ENCODE measurements around the gene PMAIP1.
"Not testable (repeated sequence)": the region's sequence is repeated elsewhere in the genome, so short reads cannot be mapped to it uniquely, and the experiment has no call there.

The PMAIP1 gene

DNA sequence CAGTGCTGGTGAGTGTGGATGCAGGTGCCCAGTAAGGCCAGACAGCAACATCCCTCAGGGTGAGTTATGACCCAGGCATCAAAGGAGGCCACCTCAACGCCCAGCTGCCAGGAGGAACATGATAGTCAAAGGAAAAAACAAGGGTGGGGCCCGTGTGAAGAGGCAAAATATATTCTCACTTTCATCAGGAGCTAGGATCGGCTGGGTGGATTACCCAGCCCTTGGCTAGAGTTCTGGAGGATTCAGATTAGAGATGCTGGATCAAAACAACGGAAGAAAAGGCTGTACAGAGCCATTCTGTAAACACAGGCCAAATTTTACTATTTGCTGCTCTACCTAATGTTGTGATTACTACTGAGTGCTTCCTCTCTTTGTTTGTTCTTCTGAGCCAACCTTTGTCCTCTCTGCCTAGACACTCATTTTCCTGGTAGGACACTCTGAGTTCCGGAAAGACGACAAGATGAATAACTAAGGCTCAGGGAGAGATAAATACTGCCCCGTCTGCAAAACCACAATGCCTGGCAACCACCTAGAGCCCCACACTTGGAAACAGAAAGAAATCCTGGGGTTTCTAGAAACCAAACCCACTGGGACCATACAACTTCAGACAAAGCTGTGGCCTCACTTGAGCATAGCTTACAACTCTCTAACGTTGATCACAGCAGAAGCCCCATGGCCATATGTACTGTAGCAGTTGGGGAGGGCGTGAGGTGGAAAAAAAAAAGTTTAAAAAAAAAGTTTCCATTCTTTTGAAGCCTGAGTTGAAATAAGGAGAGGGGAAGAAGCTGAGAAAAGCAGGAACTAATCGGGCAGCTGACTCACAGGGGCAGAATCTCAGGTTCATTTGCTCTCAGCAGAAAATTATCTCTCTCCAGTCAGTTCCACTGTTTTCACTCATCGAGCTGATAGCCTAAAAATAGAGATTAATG, 17.8 kb upstream of the PMAIP1 start:
- H3K4me3 ChIP-seq (ENCODE audit: control insufficient read depth, low read depth, low read length), result no peak overlapping the region
- DNase-seq (ENCODE audit: low read depth), result no peak
- TF ChIP-seq, protein P1, sequence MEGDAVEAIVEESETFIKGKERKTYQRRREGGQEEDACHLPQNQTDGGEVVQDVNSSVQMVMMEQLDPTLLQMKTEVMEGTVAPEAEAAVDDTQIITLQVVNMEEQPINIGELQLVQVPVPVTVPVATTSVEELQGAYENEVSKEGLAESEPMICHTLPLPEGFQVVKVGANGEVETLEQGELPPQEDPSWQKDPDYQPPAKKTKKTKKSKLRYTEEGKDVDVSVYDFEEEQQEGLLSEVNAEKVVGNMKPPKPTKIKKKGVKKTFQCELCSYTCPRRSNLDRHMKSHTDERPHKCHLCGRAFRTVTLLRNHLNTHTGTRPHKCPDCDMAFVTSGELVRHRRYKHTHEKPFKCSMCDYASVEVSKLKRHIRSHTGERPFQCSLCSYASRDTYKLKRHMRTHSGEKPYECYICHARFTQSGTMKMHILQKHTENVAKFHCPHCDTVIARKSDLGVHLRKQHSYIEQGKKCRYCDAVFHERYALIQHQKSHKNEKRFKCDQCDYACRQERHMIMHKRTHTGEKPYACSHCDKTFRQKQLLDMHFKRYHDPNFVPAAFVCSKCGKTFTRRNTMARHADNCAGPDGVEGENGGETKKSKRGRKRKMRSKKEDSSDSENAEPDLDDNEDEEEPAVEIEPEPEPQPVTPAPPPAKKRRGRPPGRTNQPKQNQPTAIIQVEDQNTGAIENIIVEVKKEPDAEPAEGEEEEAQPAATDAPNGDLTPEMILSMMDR (IDR thresholded peaks at IDR 0.05; ENCODE audit: control insufficient read depth, insufficient read depth, low read depth, low read length, missing control alignments), result no peak

DNA sequence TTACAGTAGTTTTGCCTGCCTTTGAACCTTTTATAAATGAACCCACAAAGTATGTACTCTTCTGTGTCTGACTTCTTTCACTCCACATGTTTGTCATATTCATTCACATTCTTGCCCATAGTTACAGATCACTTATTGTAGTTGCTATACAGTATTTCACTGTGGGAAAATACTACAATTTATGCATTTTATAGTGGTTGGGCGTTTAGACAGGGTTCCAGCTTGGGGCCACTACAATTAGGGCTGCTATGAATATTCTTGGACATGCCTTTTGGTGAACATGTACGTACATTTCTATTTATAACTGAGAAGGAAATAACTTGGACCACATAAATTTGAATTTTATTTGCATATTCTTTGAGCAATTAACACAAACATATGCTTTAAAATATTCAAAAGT, 15.4 kb upstream of the PMAIP1 start:
- TF ChIP-seq, protein P1 (IDR thresholded peaks at IDR 0.05; ENCODE audit: control insufficient read depth, insufficient read depth, low read depth, low read length, missing control alignments), result no peak
- no peak for DNase-seq (ENCODE audit: low read depth)
- H3K4me3 ChIP-seq (ENCODE audit: control insufficient read depth, low read depth, low read length), result no peak overlapping the region

DNA sequence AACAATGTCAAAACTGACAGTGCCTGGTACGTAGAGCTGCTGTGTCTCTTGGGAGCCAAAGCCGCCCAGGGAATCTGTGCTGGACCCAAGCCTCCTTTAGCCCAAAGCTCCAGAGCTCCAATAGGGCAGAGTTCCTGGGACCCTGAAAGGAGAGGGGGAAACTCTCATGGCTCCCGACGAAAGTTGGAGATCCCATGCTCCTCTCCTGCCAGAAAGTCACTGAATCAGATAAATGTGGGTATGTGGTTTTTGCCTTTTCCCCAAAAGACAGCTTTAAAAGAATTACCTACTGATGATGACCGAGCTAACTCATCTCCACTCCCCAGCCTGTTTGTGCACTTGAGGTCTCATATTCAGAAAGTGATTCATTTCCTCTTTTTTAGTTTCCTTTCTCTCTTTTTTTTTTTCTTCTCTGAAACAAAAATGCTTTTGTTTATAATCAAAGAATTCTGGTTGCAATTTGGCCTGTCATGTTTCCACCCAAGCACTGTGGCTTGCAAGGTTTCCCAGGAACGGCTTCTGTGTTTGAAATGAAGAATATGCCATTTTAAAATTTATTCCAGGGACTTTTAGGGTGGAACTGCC, 14.1 kb upstream of the PMAIP1 start:
- no peak for DNase-seq (ENCODE audit: low read depth)
- H3K4me3 ChIP-seq (ENCODE audit: control insufficient read depth, low read depth, low read length), result peak overlapping the region; percentile 4

DNA sequence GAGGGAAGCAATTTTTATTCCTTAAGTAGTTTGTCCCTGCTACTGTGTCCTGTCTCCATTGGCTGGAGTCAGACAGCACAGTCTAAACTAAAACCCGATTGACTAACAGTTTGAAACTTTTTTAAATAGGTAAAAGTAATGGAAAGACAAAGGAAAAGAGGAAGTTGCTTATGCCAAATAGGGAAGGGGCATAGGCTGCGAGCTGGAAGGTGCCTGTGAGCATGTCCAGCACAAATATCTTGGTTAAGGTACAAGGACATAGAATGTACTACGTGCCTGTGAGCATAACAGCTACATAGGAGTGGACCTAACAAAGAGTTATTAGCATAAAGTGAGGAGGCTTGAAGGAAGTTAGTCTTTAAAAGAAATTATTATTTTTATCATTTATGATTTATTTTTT, 13.4 kb upstream of the PMAIP1 start:
- not testable (repeated sequence) for H3K4me3 ChIP-seq (ENCODE audit: control insufficient read depth, low read depth, low read length); DNase-seq (ENCODE audit: low read depth)

More for the DNA sequence above, 14.1 kb upstream of the PMAIP1 start:
- TF ChIP-seq, protein P1 (IDR thresholded peaks at IDR 0.05; ENCODE audit: control insufficient read depth, insufficient read depth, low read depth, low read length, missing control alignments), result no peak

DNA sequence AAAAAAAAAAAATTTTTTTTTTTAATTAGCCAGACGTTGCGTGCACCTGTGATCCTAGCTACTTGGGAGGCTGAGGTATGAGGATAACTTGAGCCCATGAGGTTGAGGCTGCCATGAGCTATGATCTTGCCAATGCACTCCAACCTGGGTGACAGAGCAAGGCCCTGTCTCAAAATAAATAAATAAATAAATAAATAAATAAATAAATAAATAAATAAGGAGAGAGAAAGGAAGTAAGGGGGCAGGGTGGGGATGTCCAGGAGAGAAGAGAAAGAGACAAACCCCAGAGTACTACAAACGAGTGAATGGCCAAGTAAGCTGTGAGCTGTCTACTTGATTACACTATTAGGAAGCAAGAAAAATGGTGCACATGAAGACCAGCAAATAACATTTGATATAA, 7.7 kb upstream of the PMAIP1 start:
- no peak for DNase-seq (ENCODE audit: low read depth)
- TF ChIP-seq, protein P1 (IDR thresholded peaks at IDR 0.05; ENCODE audit: control insufficient read depth, insufficient read depth, low read depth, low read length, missing control alignments), result no peak
- no peak overlapping the region for H3K4me3 ChIP-seq (ENCODE audit: control insufficient read depth, low read depth, low read length)

DNA sequence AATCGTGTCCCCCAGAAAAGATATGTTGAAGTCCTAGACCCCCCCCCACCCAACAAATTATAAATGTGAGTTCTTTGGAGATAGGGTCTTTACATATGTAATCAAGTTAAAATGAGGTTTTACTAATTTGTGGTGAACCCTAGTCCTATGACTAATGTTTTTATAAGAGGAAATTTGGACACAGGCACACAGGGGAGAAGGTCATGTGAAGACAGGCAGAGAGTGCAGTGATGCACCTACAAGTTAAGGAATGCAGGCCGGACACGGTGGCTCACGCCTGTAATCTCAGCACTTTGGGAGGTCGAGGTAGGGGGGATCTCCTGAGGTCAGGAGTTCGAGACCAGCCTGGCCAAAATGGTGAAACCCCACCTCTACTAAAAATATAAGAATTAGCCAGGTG, 5.8 kb upstream of the PMAIP1 start:
- DNase-seq (ENCODE audit: low read depth), result no peak
- TF ChIP-seq, protein P1 (IDR thresholded peaks at IDR 0.05; ENCODE audit: control insufficient read depth, insufficient read depth, low read depth, low read length, missing control alignments), result no peak
- H3K4me3 ChIP-seq (ENCODE audit: control insufficient read depth, low read depth, low read length), result no peak overlapping the region

DNA sequence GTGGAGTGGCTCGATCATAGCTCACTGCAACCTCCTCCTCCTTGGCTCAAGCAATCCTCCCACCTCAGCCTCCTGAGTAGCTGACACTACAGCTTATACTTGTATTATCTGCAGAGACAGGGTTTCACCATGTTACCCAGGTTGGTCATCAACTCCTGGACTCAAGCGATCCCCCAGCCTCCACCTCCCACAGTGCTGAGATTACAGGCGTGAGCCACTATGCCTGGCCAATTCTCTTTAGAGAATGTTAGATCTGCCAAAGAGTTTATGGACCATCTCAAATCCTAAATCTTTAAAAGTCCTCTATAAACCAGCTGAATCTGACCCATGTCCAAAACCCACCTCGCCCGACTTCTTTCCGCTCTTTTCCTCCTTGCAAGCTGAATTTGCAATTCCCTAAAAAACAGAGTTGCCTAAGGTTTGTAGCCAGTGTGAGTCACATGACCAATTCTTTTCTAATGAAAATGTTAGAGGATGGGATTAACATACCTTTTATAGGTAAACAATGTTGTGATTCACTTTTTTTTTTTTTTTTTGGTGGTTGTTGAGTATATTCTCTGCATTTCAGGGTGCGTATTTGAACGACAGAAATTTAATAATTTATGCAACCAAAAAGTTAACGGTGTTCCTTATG, 2.4 kb upstream of the PMAIP1 start:
- DNase-seq (ENCODE audit: low read depth), result no peak
- TF ChIP-seq, protein P1 (IDR thresholded peaks at IDR 0.05; ENCODE audit: control insufficient read depth, insufficient read depth, low read depth, low read length, missing control alignments), result no peak
- no peak overlapping the region for H3K4me3 ChIP-seq (ENCODE audit: control insufficient read depth, low read depth, low read length)

Data from AG09309 (cell line).